Hippocampal formation (tissue), 2 donors: Measurements from ENCODE around the gene DAO.

Experiments
- DNase-seq, 2 donors: peaks; one replicate each; lab custom pipeline; 2025; lab: John Stamatoyannopoulos, UW

DAO gene

GRCh38 chr12:108875682-108876361, 4.1 kb upstream of the DAO start:
- DNase-seq, result no peak

GRCh38 chr12:108876550-108876949, 3.3 kb upstream of the DAO start:
- no peak for DNase-seq

GRCh38 chr12:108881953-108882352, 2.1 kb downstream of the DAO start:
- no peak for DNase-seq

GRCh38 chr12:108884116-108885012, 4.5 kb downstream of the DAO start:
- no peak for DNase-seq

- no peak for DNase-seq
Measured at GRCh38 chr12:108886873-108887629, 7.2 kb downstream of the DAO start.

GRCh38 chr12:108888031-108888430, 8.1 kb downstream of the DAO start:
- DNase-seq, result no peak

GRCh38 chr12:108890208-108890607, 10.3 kb downstream of the DAO start:
- no peak for DNase-seq

GRCh38 chr12:108895220-108895802, 15.4 kb downstream of the DAO start:
- no peak for DNase-seq

- no peak for DNase-seq
Measured at GRCh38 chr12:108896336-108896735, 16.4 kb downstream of the DAO start.

- DNase-seq, result no peak
Measured at GRCh38 chr12:108896817-108897216, 16.9 kb downstream of the DAO start.

- no peak for DNase-seq
Measured at GRCh38 chr12:108899145-108899544, 19.3 kb downstream of the DAO start.

GRCh38 chr12:108905725-108906124, 25.8 kb downstream of the DAO start:
- no peak for DNase-seq

- no peak for DNase-seq
Measured at GRCh38 chr12:108906971-108907370, 27.1 kb downstream of the DAO start.

- DNase-seq, result peak; percentile 11 to 39
Measured at GRCh38 chr12:108907839-108908351, 28.0 kb downstream of the DAO start.

GRCh38 chr12:108910336-108910735, 30.4 kb downstream of the DAO start:
- no peak for DNase-seq

- no peak for DNase-seq
Measured at GRCh38 chr12:108911915-108912314, 32.0 kb downstream of the DAO start.

- no peak for DNase-seq
Measured at GRCh38 chr12:108912361-108912760, 32.5 kb downstream of the DAO start.

- peak; percentile 9 to 14 for DNase-seq
Measured at GRCh38 chr12:108914121-108914531, 34.2 kb downstream of the DAO start.

- DNase-seq, result no peak
Measured at GRCh38 chr12:108915632-108916133, 35.8 kb downstream of the DAO start.

GRCh38 chr12:108916336-108916735, 36.4 kb downstream of the DAO start:
- no peak for DNase-seq

- no peak for DNase-seq
Measured at GRCh38 chr12:108918206-108918605, 38.3 kb downstream of the DAO start.
